Measurements from ENCODE around the gene CRX. TPM values are rescaled to one million over a fixed set of nuclear protein-coding genes. Genes with fewer than 3 reads are reported as not detected.

Gene CRX
- total and polyA plus RNA-seq, 4 donors = 0.04 TPM; not detected in 3

- H3K27me3 ChIP-seq (ENCODE audit: control insufficient read depth in 4 of 4, insufficient read depth in 4 of 4, low read length in 3 of 4) = no peaks in the 10 kb centered on the region
- H3K9ac ChIP-seq (ENCODE audit: low read depth in 1 of 2, low read length in 2 of 2) = no peak overlapping the region
- no peak for DNase-seq (ENCODE audit: low spot score)
- H3K4me3 ChIP-seq (ENCODE audit: low read depth in 1 of 3, low read length in 3 of 3) = no peak overlapping the region
- peaks cover 4 to 11% (median 8%) of the 10 kb centered on the region in 4 donors for H3K4me1 ChIP-seq (ENCODE audit: control insufficient read depth in 4 of 4, insufficient read depth in 4 of 4, low read length in 3 of 4)
- TF ChIP-seq CTCF (IDR thresholded peaks at IDR 0.05; ENCODE audit: low read depth, low read length, missing input control) = no peak
- no peak for TF ChIP-seq HNF4G (IDR thresholded peaks at IDR 0.05)
- no peak for TF ChIP-seq HNF4A (conservative IDR thresholded peaks at IDR 0.05)
- TF ChIP-seq EGR1 (IDR thresholded peaks at IDR 0.05; ENCODE audit: low read depth in 2 of 2) = no peak
- no peak for TF ChIP-seq TAF1 (conservative IDR thresholded peaks at IDR 0.05)
- TF ChIP-seq YY1 (IDR thresholded peaks at IDR 0.05) = no peak
- no peak for TF ChIP-seq GABPA (IDR thresholded peaks at IDR 0.05 in 1 of 2, conservative IDR thresholded peaks at IDR 0.05 in 1 of 2)
- TF ChIP-seq RAD21 (IDR thresholded peaks at IDR 0.05) = no peak
- no peak for TF ChIP-seq FOXA1 (IDR thresholded peaks at IDR 0.05)
- no peak for TF ChIP-seq REST (IDR thresholded peaks at IDR 0.05)
- no peak for TF ChIP-seq ATF3 (IDR thresholded peaks at IDR 0.05)
- no peak for TF ChIP-seq FOXA2 (IDR thresholded peaks at IDR 0.05)
- no peak for TF ChIP-seq SP1 (IDR thresholded peaks at IDR 0.05)
- TF ChIP-seq ZBTB33 (IDR thresholded peaks at IDR 0.05) = no peak
- no peak for TF ChIP-seq NR2F2 (IDR thresholded peaks at IDR 0.05)
- TF ChIP-seq MAX (IDR thresholded peaks at IDR 0.05) = no peak
- TF ChIP-seq JUND (IDR thresholded peaks at IDR 0.05) = no peak
- TF ChIP-seq RXRA (IDR thresholded peaks at IDR 0.05) = no peak
- no peaks in the 10 kb centered on the region for H3K9me3 ChIP-seq (ENCODE audit: control insufficient read depth in 4 of 4, low read length in 3 of 4)
- H3K36me3 ChIP-seq (ENCODE audit: control insufficient read depth in 4 of 4, insufficient read depth in 3 of 4, low read depth in 1 of 4, low read length in 3 of 4) = peaks cover 0 to 15% (median 5%) of the 10 kb centered on the region in 4 donors
- 46% methylated on average over 9 of the region's 9 CpGs for WGBS
- H3K27ac ChIP-seq (ENCODE audit: low read depth in 1 of 2, low read length in 2 of 2) = peak overlapping the region in 1 of 2 donors; percentile 31
These were observed 40.0 kb upstream of the CRX start for GRCh38 chr19:47781590-47782262.
